Measurements from ENCODE around the gene GHRL. TPM values are rescaled to one million over a fixed set of nuclear protein-coding genes. Genes with fewer than 3 reads are reported as not detected.
"Not testable (repeated sequence)": the region's sequence is repeated elsewhere in the genome, so short reads cannot be mapped to it uniquely, and the experiment has no call there.

The GHRL gene
- total RNA-seq, 1 donor: under 0.01 TPM

DNA sequence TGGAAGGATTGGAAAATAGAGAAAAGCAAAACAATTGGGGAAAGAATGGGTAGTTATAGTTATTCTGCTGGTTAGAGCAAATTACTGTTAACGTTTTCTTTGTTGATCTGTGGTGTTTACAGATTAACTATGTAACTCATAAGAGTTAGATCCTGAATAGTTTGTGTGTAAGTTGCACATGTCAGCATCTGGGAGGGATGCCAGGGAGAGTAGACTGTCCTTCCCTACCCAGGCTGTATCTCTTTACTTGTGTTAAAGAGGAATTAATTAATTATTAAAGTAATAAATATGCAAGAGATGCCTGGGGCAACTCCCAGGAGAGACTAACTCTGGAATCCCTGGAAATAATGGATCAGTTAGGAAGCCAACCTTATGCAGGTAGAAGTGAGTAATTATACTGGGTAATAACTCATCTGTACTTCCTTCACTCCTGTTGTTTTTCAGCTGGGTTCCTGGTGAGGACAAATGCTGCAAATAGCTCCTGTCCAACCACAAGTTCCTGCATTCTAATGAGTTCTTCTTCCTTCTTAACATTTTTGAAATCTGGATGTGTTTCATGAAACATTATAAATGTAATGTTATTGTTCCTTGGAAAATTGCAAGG lies 18.9 kb downstream of the GHRL start:
- H3K27me3 ChIP-seq (ENCODE audit: insufficient read depth, low read length): no peaks in the 10 kb centered on the region
- TF ChIP-seq, protein P1, sequence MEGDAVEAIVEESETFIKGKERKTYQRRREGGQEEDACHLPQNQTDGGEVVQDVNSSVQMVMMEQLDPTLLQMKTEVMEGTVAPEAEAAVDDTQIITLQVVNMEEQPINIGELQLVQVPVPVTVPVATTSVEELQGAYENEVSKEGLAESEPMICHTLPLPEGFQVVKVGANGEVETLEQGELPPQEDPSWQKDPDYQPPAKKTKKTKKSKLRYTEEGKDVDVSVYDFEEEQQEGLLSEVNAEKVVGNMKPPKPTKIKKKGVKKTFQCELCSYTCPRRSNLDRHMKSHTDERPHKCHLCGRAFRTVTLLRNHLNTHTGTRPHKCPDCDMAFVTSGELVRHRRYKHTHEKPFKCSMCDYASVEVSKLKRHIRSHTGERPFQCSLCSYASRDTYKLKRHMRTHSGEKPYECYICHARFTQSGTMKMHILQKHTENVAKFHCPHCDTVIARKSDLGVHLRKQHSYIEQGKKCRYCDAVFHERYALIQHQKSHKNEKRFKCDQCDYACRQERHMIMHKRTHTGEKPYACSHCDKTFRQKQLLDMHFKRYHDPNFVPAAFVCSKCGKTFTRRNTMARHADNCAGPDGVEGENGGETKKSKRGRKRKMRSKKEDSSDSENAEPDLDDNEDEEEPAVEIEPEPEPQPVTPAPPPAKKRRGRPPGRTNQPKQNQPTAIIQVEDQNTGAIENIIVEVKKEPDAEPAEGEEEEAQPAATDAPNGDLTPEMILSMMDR (IDR thresholded peaks at IDR 0.05; ENCODE audit: extremely low read depth, low read depth, low read length): no peak
- H3K27ac ChIP-seq (ENCODE audit: low read depth, low read length): no peak overlapping the region
- peaks cover 45% of the 10 kb centered on the region for H3K36me3 ChIP-seq (ENCODE audit: insufficient read depth, low read length)
- peaks cover 27% of the 10 kb centered on the region for H4K20me1 ChIP-seq (ENCODE audit: insufficient read depth, low read length)
- H3K79me2 ChIP-seq (ENCODE audit: insufficient read depth, low read length): peaks cover 87% of the 10 kb centered on the region
- no peaks in the 10 kb centered on the region for H3K4me1 ChIP-seq (ENCODE audit: insufficient read depth, low read length)
- no peaks in the 10 kb centered on the region for H3K9me3 ChIP-seq (ENCODE audit: low read depth, low read length)
- no peak overlapping the region for H2AFZ ChIP-seq (ENCODE audit: low read length)
- H3K4me3 ChIP-seq (ENCODE audit: insufficient read depth, low read length): no peak overlapping the region
- no peak overlapping the region for H3K4me2 ChIP-seq (ENCODE audit: insufficient read depth, low read length)
- no peak for DNase-seq (ENCODE audit: insufficient read length, low spot score, missing footprints)

DNA sequence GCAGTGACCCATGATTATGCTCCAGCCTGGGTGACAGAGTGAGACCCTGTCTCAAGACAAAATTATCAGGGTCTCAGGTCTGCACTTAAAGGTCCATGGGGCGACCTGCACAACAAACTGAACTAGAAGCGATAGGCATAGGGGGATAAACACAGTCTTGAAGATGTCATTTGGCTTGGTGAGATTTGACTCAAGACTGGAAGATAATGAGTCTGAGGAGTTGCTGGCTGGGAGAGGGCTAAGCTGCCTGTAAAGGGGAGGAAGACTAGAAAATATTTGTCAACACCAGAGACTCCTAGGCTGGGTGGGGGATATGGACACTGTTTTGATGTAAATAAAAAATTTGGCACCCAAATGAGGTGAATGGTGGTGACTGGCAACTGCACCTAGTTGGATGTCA lies 19.8 kb downstream of the GHRL start:
- peaks cover 95% of the 10 kb centered on the region for H3K79me2 ChIP-seq (ENCODE audit: insufficient read depth, low read length)
- no peaks in the 10 kb centered on the region for H3K4me1 ChIP-seq (ENCODE audit: insufficient read depth, low read length)
- H3K36me3 ChIP-seq (ENCODE audit: insufficient read depth, low read length): peaks cover 41% of the 10 kb centered on the region
- H3K27me3 ChIP-seq (ENCODE audit: insufficient read depth, low read length): no peaks in the 10 kb centered on the region
- no peak overlapping the region for H3K4me2 ChIP-seq (ENCODE audit: insufficient read depth, low read length)
- no peak overlapping the region for H3K27ac ChIP-seq (ENCODE audit: low read depth, low read length)
- no peak overlapping the region for H3K4me3 ChIP-seq (ENCODE audit: insufficient read depth, low read length)
- no peak overlapping the region for H2AFZ ChIP-seq (ENCODE audit: low read length)
- H3K9me3 ChIP-seq (ENCODE audit: low read depth, low read length): no peaks in the 10 kb centered on the region
- DNase-seq (ENCODE audit: insufficient read length, low spot score, missing footprints): no peak
- TF ChIP-seq, protein P1 (IDR thresholded peaks at IDR 0.05; ENCODE audit: extremely low read depth, low read depth, low read length): no peak
- H4K20me1 ChIP-seq (ENCODE audit: insufficient read depth, low read length): peaks cover 27% of the 10 kb centered on the region

DNA sequence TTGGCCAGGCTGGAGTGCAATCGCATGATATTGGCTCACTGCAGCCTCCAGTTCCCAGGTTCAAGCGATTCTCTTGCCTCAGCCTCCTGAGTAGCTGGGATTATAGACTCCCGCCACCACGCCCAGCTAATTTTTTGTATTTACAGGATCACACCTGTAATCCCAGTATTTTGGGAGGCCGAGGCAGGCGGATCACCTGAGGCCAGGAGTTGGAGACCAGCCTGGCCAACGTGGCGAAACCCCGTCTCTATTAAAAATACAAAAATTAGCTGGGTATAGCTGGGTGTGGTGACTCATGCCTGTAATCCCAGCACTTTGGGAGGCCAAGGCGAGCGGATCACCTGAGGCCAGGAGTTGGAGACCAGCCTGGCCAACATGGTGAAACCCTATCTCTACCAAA lies 20.3 kb downstream of the GHRL start:
- H3K4me2 ChIP-seq (ENCODE audit: insufficient read depth, low read length); DNase-seq (ENCODE audit: insufficient read length, low spot score, missing footprints); H3K27me3 ChIP-seq (ENCODE audit: insufficient read depth, low read length); H3K4me1 ChIP-seq (ENCODE audit: insufficient read depth, low read length); H3K4me3 ChIP-seq (ENCODE audit: insufficient read depth, low read length); H3K27ac ChIP-seq (ENCODE audit: low read depth, low read length); H3K9me3 ChIP-seq (ENCODE audit: low read depth, low read length); H2AFZ ChIP-seq (ENCODE audit: low read length): not testable (repeated sequence)
- Histone ChIP-seq H3K36me3 (ENCODE audit: insufficient read depth, low read length) (peaks cover 37% of the 10 kb centered on the region), H3K79me2 (ENCODE audit: insufficient read depth, low read length) (peaks cover 96% of the 10 kb centered on the region), H4K20me1 (ENCODE audit: insufficient read depth, low read length) (peaks cover 27% of the 10 kb centered on the region)

DNA sequence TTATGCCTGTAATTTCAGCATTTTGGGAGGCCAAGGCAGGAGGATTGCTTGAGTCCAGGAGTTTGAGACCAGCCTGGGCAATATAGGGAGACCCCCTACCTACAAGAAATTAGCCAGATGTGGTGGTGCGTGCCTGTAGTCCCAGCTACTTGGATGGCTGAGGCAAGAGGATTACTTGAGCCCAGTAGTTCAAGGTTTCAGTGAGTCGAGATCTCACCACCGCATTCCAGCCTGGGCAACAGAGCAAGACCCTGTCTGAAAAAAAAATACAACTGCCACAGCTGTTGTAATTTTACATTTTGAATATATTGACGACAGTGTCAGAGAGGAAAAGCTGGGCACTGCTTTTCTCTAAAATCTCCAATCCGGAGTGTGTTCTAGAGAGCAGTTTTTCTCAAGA lies 23.3 kb downstream of the GHRL start:
- H3K4me3 ChIP-seq (ENCODE audit: insufficient read depth, low read length): no peak overlapping the region
- H3K4me1 ChIP-seq (ENCODE audit: insufficient read depth, low read length): no peaks in the 10 kb centered on the region
- no peaks in the 10 kb centered on the region for H3K9me3 ChIP-seq (ENCODE audit: low read depth, low read length)
- peaks cover 95% of the 10 kb centered on the region for H3K79me2 ChIP-seq (ENCODE audit: insufficient read depth, low read length)
- no peak overlapping the region for H3K4me2 ChIP-seq (ENCODE audit: insufficient read depth, low read length)
- peaks cover 19% of the 10 kb centered on the region for H4K20me1 ChIP-seq (ENCODE audit: insufficient read depth, low read length)
- H3K36me3 ChIP-seq (ENCODE audit: insufficient read depth, low read length): peaks cover 31% of the 10 kb centered on the region
- TF ChIP-seq, protein P1 (IDR thresholded peaks at IDR 0.05; ENCODE audit: extremely low read depth, low read depth, low read length): no peak
- no peak overlapping the region for H3K27ac ChIP-seq (ENCODE audit: low read depth, low read length)
- no peaks in the 10 kb centered on the region for H3K27me3 ChIP-seq (ENCODE audit: insufficient read depth, low read length)
- H2AFZ ChIP-seq (ENCODE audit: low read length): no peak overlapping the region
- DNase-seq (ENCODE audit: insufficient read length, low spot score, missing footprints): no peak
